Astrocyte (in vitro differentiated cells and primary cell): Measurements from ENCODE around the gene TM9SF4. TPM values are rescaled to one million over a fixed set of nuclear protein-coding genes. Genes with fewer than 3 reads are reported as not detected.

Experiments used
- DNase-seq: peaks from one replicate; pipeline ENCODE4 v3.0.0-alpha.2; 2010; ENCODE audit warnings: low read depth
- FAIRE-seq: peaks from 2 replicates; lab custom pipeline; 2011; peaks lifted over from hg19 to GRCh38; lab: Jason Lieb, UNC
- H2AFZ ChIP-seq: 2 replicates; pipeline ENCODE4 v1.6.0; 2012; ENCODE audit warnings: low read depth, low read length, inconsistent platforms
- H3K27ac ChIP-seq: 2 replicates; pipeline ENCODE4 v1.5.1; 2011; ENCODE audit warnings: low read depth, low read length, inconsistent platforms
- H3K27me3 ChIP-seq: 2 replicates; pipeline ENCODE4 v1.6.0; 2011; ENCODE audit warnings: low read length, inconsistent platforms; ENCODE audit not compliant: insufficient read depth
- H3K36me3 ChIP-seq: 2 replicates; pipeline ENCODE4 v1.5.1; 2011; ENCODE audit warnings: low read length, inconsistent platforms; ENCODE audit not compliant: insufficient read depth
- H3K4me1 ChIP-seq: 2 replicates; pipeline ENCODE4 v1.5.1; 2011; ENCODE audit warnings: low read length, inconsistent platforms; ENCODE audit not compliant: insufficient read depth
- H3K4me2 ChIP-seq: 2 replicates; pipeline ENCODE4 v1.6.0; 2012; ENCODE audit warnings: low read length, inconsistent platforms
- H3K4me3 ChIP-seq: 2 replicates; pipeline ENCODE4 v1.5.1; 2011; ENCODE audit warnings: low read depth, mild to moderate bottlenecking, low read length, inconsistent platforms; ENCODE audit not compliant: insufficient read depth
- H3K79me2 ChIP-seq: 2 replicates; pipeline ENCODE4 v1.6.0; 2012; ENCODE audit warnings: mild to moderate bottlenecking, low read length, inconsistent platforms; ENCODE audit not compliant: insufficient read depth
- H3K9ac ChIP-seq: 2 replicates; pipeline ENCODE4 v1.6.0; 2012; ENCODE audit warnings: mild to moderate bottlenecking, low read length, inconsistent platforms
- H3K9me3 ChIP-seq: 2 replicates; pipeline ENCODE4 v1.5.1; 2012; ENCODE audit warnings: low read depth, mild to moderate bottlenecking, low read length, inconsistent platforms; ENCODE audit not compliant: insufficient read depth
- H4K20me1 ChIP-seq: 2 replicates; pipeline ENCODE4 v1.6.0; 2012; ENCODE audit warnings: low read length, inconsistent platforms; ENCODE audit not compliant: insufficient read depth
- H3K27ac Mint-ChIP-seq: one replicate; pipeline ENCODE4 v1.8.0; 2021; ENCODE audit warnings: mild to moderate bottlenecking, mixed read lengths; ENCODE audit not compliant: unreplicated experiment
- H3K27me3 Mint-ChIP-seq: one replicate; pipeline ENCODE4 v1.8.0; 2021; ENCODE audit warnings: low read depth, mixed read lengths; ENCODE audit not compliant: unreplicated experiment
- H3K36me3 Mint-ChIP-seq: one replicate; pipeline ENCODE4 v1.8.0; 2021; ENCODE audit warnings: low read depth, mixed read lengths; ENCODE audit not compliant: unreplicated experiment
- H3K4me1 Mint-ChIP-seq: one replicate; pipeline ENCODE4 v1.8.0; 2021; ENCODE audit warnings: low read depth, mixed read lengths; ENCODE audit not compliant: unreplicated experiment
- H3K4me3 Mint-ChIP-seq: one replicate; pipeline ENCODE4 v1.8.0; 2021; ENCODE audit warnings: mild to moderate bottlenecking, moderate library complexity, mixed read lengths; ENCODE audit not compliant: unreplicated experiment
- H3K9me3 Mint-ChIP-seq: one replicate; pipeline ENCODE4 v1.8.0; 2021; ENCODE audit warnings: mild to moderate bottlenecking, mixed read lengths; ENCODE audit not compliant: unreplicated experiment
- CTCF ChIP-seq: IDR thresholded peaks from 2 replicates; pipeline ENCODE4 v1.5.1; 2011; ENCODE audit warnings: low read depth, mild to moderate bottlenecking, inconsistent platforms, low read length, moderate library complexity; ENCODE audit not compliant: insufficient read depth
- EZH2 ChIP-seq: IDR thresholded peaks from 2 replicates; pipeline ENCODE4 v1.6.1; 2012; ENCODE audit warnings: mild to moderate bottlenecking, low read length, inconsistent platforms; ENCODE audit not compliant: insufficient read depth
- total RNA-seq: library from RNA; stranded (reverse); gene quantifications from 2 replicates; pipeline ENCODE4 v1.2.1, GENCODE V29; 2021

Gene TM9SF4
- total RNA-seq, 1 donor from 2014 or later = 64.0 TPM

GRCh38 chr20:32130352-32130751, 20.8 kb downstream of the TM9SF4 start:
- Histone ChIP-seq H3K9me3 (no peaks in the 10 kb centered on the region), H3K9ac (no peak overlapping the region), H3K4me1 (no peaks in the 10 kb centered on the region), H3K36me3 (no peaks in the 10 kb centered on the region), H3K4me2 (no peak overlapping the region), H4K20me1 (peaks cover 88% of the 10 kb centered on the region), H3K79me2 (peaks cover 83% of the 10 kb centered on the region), H3K27ac (no peak overlapping the region), H3K4me3 (no peak overlapping the region), H2AFZ (no peak overlapping the region), H3K27me3 (no peaks in the 10 kb centered on the region)
- Mint-ChIP-seq H3K4me3 (no peak overlapping the region), H3K9me3 (no peaks in the 10 kb centered on the region), H3K27me3 (no peaks in the 10 kb centered on the region), H3K4me1 (peaks cover under 1% of the 10 kb centered on the region), H3K27ac (no peak overlapping the region), H3K36me3 (peaks cover 4% of the 10 kb centered on the region)
- no peak for TF ChIP-seq EZH2
- no peak for TF ChIP-seq CTCF
- DNase-seq (no peak), FAIRE-seq (no peak)

- FAIRE-seq = no peak
- Histone ChIP-seq H3K4me3 (no peak overlapping the region), H3K9ac (no peak overlapping the region), H2AFZ (no peak overlapping the region), H3K4me1 (no peaks in the 10 kb centered on the region), H3K27ac (no peak overlapping the region), H4K20me1 (peaks cover 89% of the 10 kb centered on the region), H3K9me3 (no peaks in the 10 kb centered on the region), H3K36me3 (no peaks in the 10 kb centered on the region), H3K4me2 (no peak overlapping the region), H3K79me2 (peaks cover 78% of the 10 kb centered on the region), H3K27me3 (no peaks in the 10 kb centered on the region)
- peaks cover 4% of the 10 kb centered on the region for H3K4me1 Mint-ChIP-seq
- H3K27me3 Mint-ChIP-seq = no peaks in the 10 kb centered on the region
- TF ChIP-seq CTCF = no peak
- TF ChIP-seq EZH2 = no peak
- H3K27ac Mint-ChIP-seq = no peak overlapping the region
- H3K36me3 Mint-ChIP-seq = peaks cover 4% of the 10 kb centered on the region
- no peak overlapping the region for H3K4me3 Mint-ChIP-seq
- DNase-seq = no peak
- H3K9me3 Mint-ChIP-seq = no peaks in the 10 kb centered on the region
Observed at GRCh38 chr20:32130965-32131364, 21.5 kb downstream of the TM9SF4 start.

GRCh38 chr20:32132911-32133549, 23.5 kb downstream of the TM9SF4 start:
- no peak overlapping the region for H3K4me3 ChIP-seq
- peaks cover 57% of the 10 kb centered on the region for H3K79me2 ChIP-seq
- no peak overlapping the region for H3K27ac ChIP-seq
- H3K4me2 ChIP-seq = no peak overlapping the region
- Mint-ChIP-seq H3K27ac (no peak overlapping the region), H3K27me3 (no peaks in the 10 kb centered on the region), H3K4me1 (peaks cover 7% of the 10 kb centered on the region), H3K4me3 (no peak overlapping the region), H3K9me3 (no peaks in the 10 kb centered on the region), H3K36me3 (peaks cover 6% of the 10 kb centered on the region)
- H3K4me1 ChIP-seq = no peaks in the 10 kb centered on the region
- no peak for FAIRE-seq
- no peak overlapping the region for H3K9ac ChIP-seq
- no peak for DNase-seq
- H4K20me1 ChIP-seq = peaks cover 74% of the 10 kb centered on the region
- H3K36me3 ChIP-seq = peaks cover 3% of the 10 kb centered on the region
- TF ChIP-seq EZH2 (no peak), CTCF (no peak)
- no peaks in the 10 kb centered on the region for H3K9me3 ChIP-seq
- H2AFZ ChIP-seq = no peak overlapping the region
- H3K27me3 ChIP-seq = no peaks in the 10 kb centered on the region
